Fibroblast of mammary gland (primary cell): ENCODE data around the gene ORC2.

Source experiments
- DNase-seq: peaks from one replicate; pipeline ENCODE4 v3.0.0-alpha.2; 2010; ENCODE audit warnings: low read depth
- H3K4me3 ChIP-seq: 2 replicates; pipeline ENCODE4 v1.5.1; 2011; ENCODE audit warnings: low read depth, mild to moderate bottlenecking, low read length, moderate library complexity; ENCODE audit not compliant: control insufficient read depth
- CTCF ChIP-seq: conservative IDR thresholded peaks from 2 replicates; pipeline ENCODE4 v1.5.1; 2011; ENCODE audit warnings: low read depth, low read length, inconsistent platforms; ENCODE audit not compliant: control insufficient read depth, insufficient read depth

Gene ORC2

GRCh38 chr2:200863782-200864175, 99.7 kb downstream of the ORC2 start:
- peak; percentile 30 for DNase-seq
- TF ChIP-seq CTCF = no peak
- H3K4me3 ChIP-seq = peak overlapping the region; percentile 98

DNA sequence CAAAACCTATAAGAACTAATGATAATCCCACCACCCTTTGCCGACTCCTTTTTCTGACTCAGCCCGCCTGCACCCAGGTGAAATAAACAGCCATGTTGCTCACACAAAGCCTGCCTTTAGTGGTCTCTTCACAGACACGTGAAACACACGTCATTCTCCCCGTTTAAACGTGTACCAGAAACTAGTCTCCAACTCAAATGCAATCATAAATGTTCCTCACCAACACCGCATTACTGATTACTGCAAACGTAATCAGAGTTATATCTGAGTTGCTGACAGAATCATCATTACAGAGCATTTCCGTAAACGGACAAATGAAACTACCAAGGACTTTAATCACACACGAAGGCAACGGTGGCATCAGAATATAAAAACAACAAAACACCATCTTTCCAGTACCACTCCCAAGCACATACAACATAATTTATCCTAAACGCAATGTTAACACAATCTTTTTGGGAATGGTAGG, 100.9 kb downstream of the ORC2 start:
- no peak for TF ChIP-seq CTCF
- H3K4me3 ChIP-seq = peak overlapping the region; percentile 98
- DNase-seq = peak; percentile 84

DNA sequence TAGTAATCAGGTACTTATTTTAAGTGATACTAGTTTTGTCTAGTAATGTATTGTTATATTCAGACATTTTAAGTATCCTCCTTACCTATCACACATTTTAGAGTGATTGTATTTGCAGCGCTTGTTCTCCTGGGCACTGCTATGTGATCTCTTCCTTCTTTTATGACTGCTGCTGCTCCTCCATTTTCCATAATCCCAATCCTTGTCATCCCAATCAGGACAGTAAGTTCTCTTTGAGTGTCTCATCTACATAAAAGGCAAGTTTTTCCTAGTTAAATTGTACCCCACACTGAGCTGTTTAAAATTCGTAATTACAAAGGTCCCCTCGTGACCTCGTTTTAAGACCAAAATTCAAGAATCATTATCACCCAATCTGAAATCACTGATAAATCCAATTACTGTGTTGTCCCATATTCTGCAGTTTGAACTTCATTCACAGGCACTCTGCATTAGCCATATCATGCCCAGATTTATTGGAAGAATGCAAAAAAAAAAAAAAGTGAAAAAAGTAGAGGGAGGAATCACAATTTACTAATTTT, 101.8 kb downstream of the ORC2 start:
- no peak for DNase-seq
- no peak for TF ChIP-seq CTCF
- peak overlapping the region; percentile 98 for H3K4me3 ChIP-seq

GRCh38 chr2:200860092-200860795, 103.2 kb downstream of the ORC2 start:
- H3K4me3 ChIP-seq = peak overlapping the region; percentile 98
- DNase-seq = peak; percentile 82
- TF ChIP-seq CTCF = no peak
